Measurements from ENCODE around the gene FLNA. TPM values are rescaled to one million over a fixed set of nuclear protein-coding genes. Genes with fewer than 3 reads are reported as not detected.
"Not testable (repeated sequence)": the region's sequence is repeated elsewhere in the genome, so short reads cannot be mapped to it uniquely, and the experiment has no call there.

Gene FLNA
- total and polyA plus RNA-seq, 10 of the 15 experiments (the other 5 are each of a cell fraction or from before 2014, with no cell fraction given): 5.1 to 643 (median 171) TPM

GRCh38 chrX:154396363-154396762 is 21.9 kb upstream of the FLNA start:
- H3K9me3 ChIP-seq (replicated peaks; ENCODE audit: control insufficient read depth, insufficient read depth, low read length); H3K4me1 ChIP-seq (ENCODE audit: control insufficient read depth, insufficient read depth, low read length); H3K4me2 ChIP-seq (ENCODE audit: control insufficient read depth, insufficient read depth); FAIRE-seq; H3K27ac ChIP-seq (ENCODE audit: control insufficient read depth, insufficient read depth); BruUV-seq (replicated peaks); RAD21 ChIA-PET (ENCODE audit: unreplicated experiment); in situ Hi-C loops (cut with MboI); SMC1A ChIA-PET (ENCODE audit: uncharacterized antibody, unreplicated experiment); ATAC-seq; H4K20me1 ChIP-seq (ENCODE audit: control insufficient read depth, insufficient read depth); H3K4me3 ChIP-seq; H3K27me3 ChIP-seq (replicated peaks in 1 of 2; ENCODE audit: control insufficient read depth in 2 of 2, insufficient read depth in 2 of 2, low read length in 1 of 2); H3K9ac ChIP-seq (ENCODE audit: control insufficient read depth, insufficient read depth, low read length); DNase-seq (ENCODE audit: low read depth, low spot score); H2AFZ ChIP-seq (ENCODE audit: control insufficient read depth, low read depth, low read length): not testable (repeated sequence)
- ChIA-PET POLR2A (interaction anchor here (1.1 kb wide), 1 partner anchor 120 kb away, joined by 4 read pairs; no protein-coding TSS in a partner anchor), CTCF (interaction anchor here (0.9 to 2.1 kb wide), 2 partner anchors 23 to 129 kb away, joined by 3 to 9 read pairs; no protein-coding TSS in a partner anchor)
- peaks cover 10 to 12% of the 10 kb centered on the region in 2 experiments for H3K36me3 ChIP-seq (ENCODE audit: control insufficient read depth in 2 of 2, insufficient read depth in 2 of 2, low read length in 1 of 2)
- intact Hi-C loops (cut with micrococcal nuclease; ENCODE audit: unreplicated experiment): loop anchor here (5.0 kb wide), 1 partner anchor 41 kb away; the partner anchor contains the start of gene GDI1
- peaks cover 29% of the 10 kb centered on the region for H3K79me2 ChIP-seq (ENCODE audit: control insufficient read depth, insufficient read depth, low read length)
- 88% methylated on average over 15 of the region's 17 CpGs for WGBS (ENCODE audit: insufficient coverage, insufficient replicate concordance, low lambda C conversion rate, missing lambda C conversion rate)

- DNase-seq (ENCODE audit: low read depth, low spot score); H3K79me2 ChIP-seq (ENCODE audit: control insufficient read depth, insufficient read depth, low read length); H3K9me3 ChIP-seq (replicated peaks; ENCODE audit: control insufficient read depth, insufficient read depth, low read length); H3K4me2 ChIP-seq (ENCODE audit: control insufficient read depth, insufficient read depth); in situ Hi-C loops (cut with MboI); CTCF ChIA-PET; H3K4me3 ChIP-seq; SMC1A ChIA-PET (ENCODE audit: uncharacterized antibody, unreplicated experiment); H3K27ac ChIP-seq (ENCODE audit: control insufficient read depth, insufficient read depth); H2AFZ ChIP-seq (ENCODE audit: control insufficient read depth, low read depth, low read length); H3K9ac ChIP-seq (ENCODE audit: control insufficient read depth, insufficient read depth, low read length); H4K20me1 ChIP-seq (ENCODE audit: control insufficient read depth, insufficient read depth); H3K27me3 ChIP-seq (replicated peaks in 1 of 2; ENCODE audit: control insufficient read depth in 2 of 2, insufficient read depth in 2 of 2, low read length in 1 of 2); POLR2A ChIA-PET; H3K4me1 ChIP-seq (ENCODE audit: control insufficient read depth, insufficient read depth, low read length); RAD21 ChIA-PET (ENCODE audit: unreplicated experiment); BruUV-seq (replicated peaks); H3K36me3 ChIP-seq (ENCODE audit: control insufficient read depth in 2 of 2, insufficient read depth in 2 of 2, low read length in 1 of 2); intact Hi-C loops (cut with micrococcal nuclease; ENCODE audit: unreplicated experiment): not testable (repeated sequence)
- no CpG with 5 or more reads among the region's 121 CpGs for WGBS (ENCODE audit: insufficient coverage, insufficient replicate concordance, low lambda C conversion rate, missing lambda C conversion rate)
- FAIRE-seq: peak; percentile 97
- ATAC-seq: peak; percentile 75
Observed at GRCh38 chrX:154389812-154390747, 15.6 kb upstream of the FLNA start.

- ATAC-seq (peak; percentile 53), FAIRE-seq (peak; percentile 97)
- H3K79me2 ChIP-seq (ENCODE audit: control insufficient read depth, insufficient read depth, low read length); H3K4me3 ChIP-seq; H3K36me3 ChIP-seq (ENCODE audit: control insufficient read depth in 2 of 2, insufficient read depth in 2 of 2, low read length in 1 of 2); H3K9me3 ChIP-seq (replicated peaks; ENCODE audit: control insufficient read depth, insufficient read depth, low read length); RAD21 ChIA-PET (ENCODE audit: unreplicated experiment); H4K20me1 ChIP-seq (ENCODE audit: control insufficient read depth, insufficient read depth); H3K27me3 ChIP-seq (replicated peaks in 1 of 2; ENCODE audit: control insufficient read depth in 2 of 2, insufficient read depth in 2 of 2, low read length in 1 of 2); CTCF ChIA-PET; H3K9ac ChIP-seq (ENCODE audit: control insufficient read depth, insufficient read depth, low read length); H3K4me2 ChIP-seq (ENCODE audit: control insufficient read depth, insufficient read depth); in situ Hi-C loops (cut with MboI); H2AFZ ChIP-seq (ENCODE audit: control insufficient read depth, low read depth, low read length); DNase-seq (ENCODE audit: low read depth, low spot score); intact Hi-C loops (cut with micrococcal nuclease; ENCODE audit: unreplicated experiment); POLR2A ChIA-PET; H3K27ac ChIP-seq (ENCODE audit: control insufficient read depth, insufficient read depth); H3K4me1 ChIP-seq (ENCODE audit: control insufficient read depth, insufficient read depth, low read length); SMC1A ChIA-PET (ENCODE audit: uncharacterized antibody, unreplicated experiment); BruUV-seq (replicated peaks): not testable (repeated sequence)
- WGBS (ENCODE audit: insufficient coverage, insufficient replicate concordance, low lambda C conversion rate, missing lambda C conversion rate): no CpG with 5 or more reads among the region's 16 CpGs
Observed at GRCh38 chrX:154388649-154389048, 14.2 kb upstream of the FLNA start.

DNA sequence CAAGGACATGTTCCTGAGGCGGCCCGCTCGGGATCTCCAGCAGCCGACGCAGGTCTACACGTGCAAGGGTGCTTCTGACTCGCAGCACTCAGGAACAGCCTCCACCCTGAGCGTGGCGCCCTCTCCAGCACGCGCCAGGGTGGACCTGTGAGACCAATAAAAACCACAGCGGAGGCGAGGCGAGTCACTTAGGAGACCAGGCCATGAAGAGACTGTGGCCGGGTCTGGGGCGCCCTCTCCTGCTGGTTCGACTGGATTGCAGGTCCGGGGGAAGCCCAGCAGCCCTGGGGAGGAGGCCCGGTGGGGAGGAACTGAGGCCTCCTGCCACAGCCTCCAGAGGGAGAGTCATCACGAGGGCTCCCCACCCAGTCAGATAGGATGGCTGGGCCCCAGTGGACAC is 13.7 kb upstream of the FLNA start:
- BruUV-seq (replicated peaks); H4K20me1 ChIP-seq (ENCODE audit: control insufficient read depth, insufficient read depth); H3K4me3 ChIP-seq; H3K79me2 ChIP-seq (ENCODE audit: control insufficient read depth, insufficient read depth, low read length); H3K9me3 ChIP-seq (replicated peaks; ENCODE audit: control insufficient read depth, insufficient read depth, low read length); H3K27me3 ChIP-seq (replicated peaks in 1 of 2; ENCODE audit: control insufficient read depth in 2 of 2, insufficient read depth in 2 of 2, low read length in 1 of 2); DNase-seq (ENCODE audit: low read depth, low spot score); SMC1A ChIA-PET (ENCODE audit: uncharacterized antibody, unreplicated experiment); H3K4me2 ChIP-seq (ENCODE audit: control insufficient read depth, insufficient read depth); H3K9ac ChIP-seq (ENCODE audit: control insufficient read depth, insufficient read depth, low read length); H3K4me1 ChIP-seq (ENCODE audit: control insufficient read depth, insufficient read depth, low read length); in situ Hi-C loops (cut with MboI); intact Hi-C loops (cut with micrococcal nuclease; ENCODE audit: unreplicated experiment); H3K36me3 ChIP-seq (ENCODE audit: control insufficient read depth in 2 of 2, insufficient read depth in 2 of 2, low read length in 1 of 2); CTCF ChIA-PET; POLR2A ChIA-PET; RAD21 ChIA-PET (ENCODE audit: unreplicated experiment); H3K27ac ChIP-seq (ENCODE audit: control insufficient read depth, insufficient read depth); H2AFZ ChIP-seq (ENCODE audit: control insufficient read depth, low read depth, low read length): not testable (repeated sequence)
- peak; percentile 57 for ATAC-seq
- no CpG with 5 or more reads among the region's 20 CpGs for WGBS (ENCODE audit: insufficient coverage, insufficient replicate concordance, low lambda C conversion rate, missing lambda C conversion rate)
- FAIRE-seq: peak; percentile 99

Measured in GM12878 (cell line).